ENCODE measurements around the gene CHRM2.

CHRM2 gene

DNA sequence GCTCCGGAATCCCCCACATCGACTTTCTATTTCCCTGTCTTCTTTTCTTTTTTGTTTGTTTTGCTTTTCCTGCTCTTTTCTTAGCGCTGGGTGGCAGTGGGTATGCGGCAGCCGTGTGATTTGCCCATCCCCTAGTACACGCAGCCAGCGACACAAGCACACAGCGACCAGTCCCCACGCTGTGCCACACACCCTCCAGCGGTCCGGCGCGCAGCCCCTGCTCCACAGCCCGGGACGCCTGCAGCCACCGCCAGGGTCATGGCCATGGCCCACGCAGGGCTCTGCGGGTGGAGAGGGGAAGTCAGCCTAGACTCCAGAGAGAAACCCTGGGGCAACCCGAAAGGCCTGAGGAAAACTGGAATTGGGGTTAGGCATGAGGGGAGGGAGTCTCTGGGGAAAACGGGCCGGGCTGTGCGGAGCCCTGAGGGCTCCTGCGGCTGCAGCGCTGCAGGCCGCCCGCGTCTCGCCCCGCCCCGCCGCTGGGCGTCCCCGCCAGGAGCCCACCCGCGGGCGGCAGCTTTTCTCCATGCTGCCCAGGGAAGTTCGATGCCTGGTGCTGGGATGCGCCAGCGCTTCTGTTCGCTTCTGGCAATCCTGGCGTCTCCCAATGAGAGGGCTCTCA, 2.5 kb downstream of the CHRM2 start:
- no peaks in the 10 kb centered on the region for H3K9me2 ChIP-seq (replicated peaks; ENCODE audit: control insufficient read depth, low read length)
- no peaks in the 10 kb centered on the region for H3F3A ChIP-seq (ENCODE audit: control insufficient read depth, insufficient read depth)
- H3K9me3 ChIP-seq (ENCODE audit: control insufficient read depth, insufficient read depth, low read length), result peaks cover 21% of the 10 kb centered on the region; the same call in 1 of the 2 replicates
- no peaks in the 10 kb centered on the region for H4K20me1 ChIP-seq (ENCODE audit: control insufficient read depth, insufficient read depth, low read depth, low read length)
- H3K27me3 ChIP-seq (ENCODE audit: control insufficient read depth, low read length), result no peaks in the 10 kb centered on the region
- no peaks in the 10 kb centered on the region for H3K79me2 ChIP-seq (ENCODE audit: control insufficient read depth, low read length)
- no peak overlapping the region for H3K4me3 ChIP-seq (ENCODE audit: low read length)
- H3K4me2 ChIP-seq (ENCODE audit: low read length), result no peak overlapping the region
- no peaks in the 10 kb centered on the region for H3K36me3 ChIP-seq (ENCODE audit: control insufficient read depth, low read length)
- H3K4me1 ChIP-seq (ENCODE audit: control insufficient read depth, low read length), result no peaks in the 10 kb centered on the region
- TF ChIP-seq EZH2phosphoT487 (IDR thresholded peaks at IDR 0.05; ENCODE audit: borderline replicate concordance, low read length), result no peak
- H3K27ac ChIP-seq (ENCODE audit: low read depth, low read length), result no peak overlapping the region

DNA sequence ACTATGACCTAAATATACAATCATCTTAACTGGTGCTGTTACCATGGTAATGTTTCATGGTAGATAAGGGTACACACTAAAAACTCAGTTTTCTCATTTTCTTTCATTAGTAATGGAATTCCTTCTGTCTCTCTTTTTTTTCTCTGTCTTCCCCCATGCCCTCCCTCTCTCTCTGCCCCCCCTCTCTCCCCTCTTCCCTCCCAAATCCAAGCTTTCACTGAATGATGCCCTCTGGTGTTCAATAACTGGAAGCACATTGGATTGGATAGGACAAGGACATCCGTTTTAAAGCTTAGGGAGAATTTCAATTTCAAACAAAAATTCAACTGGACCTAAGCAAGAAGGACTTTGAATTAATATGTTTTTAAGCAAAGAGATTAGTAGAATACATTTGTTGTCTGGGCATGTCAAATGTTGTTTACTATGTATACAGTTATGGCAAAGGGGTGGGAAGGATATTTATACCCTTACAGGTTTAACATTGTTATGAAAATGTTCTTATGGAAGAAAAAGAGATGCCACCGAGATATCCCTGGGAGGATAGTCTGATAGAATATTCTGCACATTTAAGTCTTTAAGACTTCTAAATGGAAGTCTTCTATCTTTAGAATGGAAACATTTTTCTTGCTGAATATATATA, 6.1 kb downstream of the CHRM2 start:
- Histone ChIP-seq H3K4me2 (ENCODE audit: low read length) (no peak overlapping the region), H3F3A (ENCODE audit: control insufficient read depth, insufficient read depth) (no peaks in the 10 kb centered on the region), H3K79me2 (ENCODE audit: control insufficient read depth, low read length) (no peaks in the 10 kb centered on the region), H3K27ac (ENCODE audit: low read depth, low read length) (no peak overlapping the region), H4K20me1 (ENCODE audit: control insufficient read depth, insufficient read depth, low read depth, low read length) (no peaks in the 10 kb centered on the region), H3K9me3 (ENCODE audit: control insufficient read depth, insufficient read depth, low read length) (peaks cover 12% of the 10 kb centered on the region; the same call in 1 of the 2 replicates), H3K4me1 (ENCODE audit: control insufficient read depth, low read length) (no peaks in the 10 kb centered on the region), H3K9me2 (replicated peaks; ENCODE audit: control insufficient read depth, low read length) (no peaks in the 10 kb centered on the region), H3K36me3 (ENCODE audit: control insufficient read depth, low read length) (no peaks in the 10 kb centered on the region), H3K27me3 (ENCODE audit: control insufficient read depth, low read length) (no peaks in the 10 kb centered on the region), H3K4me3 (ENCODE audit: low read length) (no peak overlapping the region)
- TF ChIP-seq, protein P1, sequence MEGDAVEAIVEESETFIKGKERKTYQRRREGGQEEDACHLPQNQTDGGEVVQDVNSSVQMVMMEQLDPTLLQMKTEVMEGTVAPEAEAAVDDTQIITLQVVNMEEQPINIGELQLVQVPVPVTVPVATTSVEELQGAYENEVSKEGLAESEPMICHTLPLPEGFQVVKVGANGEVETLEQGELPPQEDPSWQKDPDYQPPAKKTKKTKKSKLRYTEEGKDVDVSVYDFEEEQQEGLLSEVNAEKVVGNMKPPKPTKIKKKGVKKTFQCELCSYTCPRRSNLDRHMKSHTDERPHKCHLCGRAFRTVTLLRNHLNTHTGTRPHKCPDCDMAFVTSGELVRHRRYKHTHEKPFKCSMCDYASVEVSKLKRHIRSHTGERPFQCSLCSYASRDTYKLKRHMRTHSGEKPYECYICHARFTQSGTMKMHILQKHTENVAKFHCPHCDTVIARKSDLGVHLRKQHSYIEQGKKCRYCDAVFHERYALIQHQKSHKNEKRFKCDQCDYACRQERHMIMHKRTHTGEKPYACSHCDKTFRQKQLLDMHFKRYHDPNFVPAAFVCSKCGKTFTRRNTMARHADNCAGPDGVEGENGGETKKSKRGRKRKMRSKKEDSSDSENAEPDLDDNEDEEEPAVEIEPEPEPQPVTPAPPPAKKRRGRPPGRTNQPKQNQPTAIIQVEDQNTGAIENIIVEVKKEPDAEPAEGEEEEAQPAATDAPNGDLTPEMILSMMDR (IDR thresholded peaks at IDR 0.05; ENCODE audit: low read depth, low read length, poor library complexity, severe bottlenecking), result peak; percentile 63
- no peak for TF ChIP-seq EZH2phosphoT487 (IDR thresholded peaks at IDR 0.05; ENCODE audit: borderline replicate concordance, low read length)

GRCh38 chr7:136877509-136877908, 9.1 kb downstream of the CHRM2 start:
- Histone ChIP-seq H3K79me2 (ENCODE audit: control insufficient read depth, low read length) (no peaks in the 10 kb centered on the region), H3K27ac (ENCODE audit: low read depth, low read length) (no peak overlapping the region)

More at GRCh38 chr7:136877509-136877908, 9.1 kb downstream of the CHRM2 start:
- Histone ChIP-seq H3K4me2 (ENCODE audit: low read length) (no peak overlapping the region), H3K27me3 (ENCODE audit: control insufficient read depth, low read length) (no peaks in the 10 kb centered on the region), H3K4me1 (ENCODE audit: control insufficient read depth, low read length) (no peaks in the 10 kb centered on the region), H3K9me2 (replicated peaks; ENCODE audit: control insufficient read depth, low read length) (no peaks in the 10 kb centered on the region), H3F3A (ENCODE audit: control insufficient read depth, insufficient read depth) (no peaks in the 10 kb centered on the region), H3K9me3 (ENCODE audit: control insufficient read depth, insufficient read depth, low read length) (no peaks in the 10 kb centered on the region), H3K36me3 (ENCODE audit: control insufficient read depth, low read length) (no peaks in the 10 kb centered on the region), H4K20me1 (ENCODE audit: control insufficient read depth, insufficient read depth, low read depth, low read length) (no peaks in the 10 kb centered on the region), H3K4me3 (ENCODE audit: low read length) (no peak overlapping the region)
- TF ChIP-seq EZH2phosphoT487 (IDR thresholded peaks at IDR 0.05; ENCODE audit: borderline replicate concordance, low read length), result no peak
- TF ChIP-seq, protein P1 (IDR thresholded peaks at IDR 0.05; ENCODE audit: low read depth, low read length, poor library complexity, severe bottlenecking), result no peak
